Esophagus squamous epithelium (tissue), 4 donors: Measurements from ENCODE around the gene DOCK3.

Experiments
- POLR2A ChIP-seq, 4 donors: fragments of 450-650 bp; IDR thresholded peaks; one replicate each; pipeline ENCODE4 v1.6.1; 2017; ENCODE audit warnings: antibody characterized with exemption in 4 of 4, mild to moderate bottlenecking in 4 of 4, moderate library complexity in 3 of 4
- TF ChIP-seq, protein P1 (sequence below), 6 experiments: fragments of 450-650 bp in 4 of 6; fragments of 200-600 bp in 2 of 6; sonication (generic) in 2 of 6; IDR thresholded peaks; one replicate each; pipeline ENCODE4 v1.5.1; 2016 to 2019; ENCODE audit warnings: antibody characterized with exemption in 6 of 6, mild to moderate bottlenecking in 4 of 6, moderate library complexity in 4 of 6

DNA sequence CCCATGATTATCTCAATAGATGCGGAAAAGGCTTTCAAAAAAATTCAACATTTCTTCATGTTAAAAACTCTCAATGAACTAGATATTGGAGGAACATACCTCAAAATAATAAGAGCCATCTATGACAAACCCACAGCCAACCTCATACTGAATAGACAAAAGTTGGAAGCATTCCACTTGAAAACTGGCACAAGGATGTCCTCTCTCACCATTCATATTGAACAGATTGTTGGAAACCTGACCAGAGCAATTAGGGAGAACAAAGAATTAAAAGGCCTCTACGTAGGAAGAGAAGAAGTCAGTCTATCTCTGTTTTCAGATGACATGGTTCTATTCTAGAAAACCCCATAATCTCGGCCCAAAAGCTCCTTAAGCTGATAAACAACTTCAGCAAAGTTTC lies 435.9 kb downstream of the DOCK3 start:
- TF ChIP-seq, protein P1, sequence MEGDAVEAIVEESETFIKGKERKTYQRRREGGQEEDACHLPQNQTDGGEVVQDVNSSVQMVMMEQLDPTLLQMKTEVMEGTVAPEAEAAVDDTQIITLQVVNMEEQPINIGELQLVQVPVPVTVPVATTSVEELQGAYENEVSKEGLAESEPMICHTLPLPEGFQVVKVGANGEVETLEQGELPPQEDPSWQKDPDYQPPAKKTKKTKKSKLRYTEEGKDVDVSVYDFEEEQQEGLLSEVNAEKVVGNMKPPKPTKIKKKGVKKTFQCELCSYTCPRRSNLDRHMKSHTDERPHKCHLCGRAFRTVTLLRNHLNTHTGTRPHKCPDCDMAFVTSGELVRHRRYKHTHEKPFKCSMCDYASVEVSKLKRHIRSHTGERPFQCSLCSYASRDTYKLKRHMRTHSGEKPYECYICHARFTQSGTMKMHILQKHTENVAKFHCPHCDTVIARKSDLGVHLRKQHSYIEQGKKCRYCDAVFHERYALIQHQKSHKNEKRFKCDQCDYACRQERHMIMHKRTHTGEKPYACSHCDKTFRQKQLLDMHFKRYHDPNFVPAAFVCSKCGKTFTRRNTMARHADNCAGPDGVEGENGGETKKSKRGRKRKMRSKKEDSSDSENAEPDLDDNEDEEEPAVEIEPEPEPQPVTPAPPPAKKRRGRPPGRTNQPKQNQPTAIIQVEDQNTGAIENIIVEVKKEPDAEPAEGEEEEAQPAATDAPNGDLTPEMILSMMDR (IDR thresholded peaks at IDR 0.05): no peak
- TF ChIP-seq POLR2A (IDR thresholded peaks at IDR 0.05): no peak
